ENCODE measurements around the gene UBE2D2.

DNA sequence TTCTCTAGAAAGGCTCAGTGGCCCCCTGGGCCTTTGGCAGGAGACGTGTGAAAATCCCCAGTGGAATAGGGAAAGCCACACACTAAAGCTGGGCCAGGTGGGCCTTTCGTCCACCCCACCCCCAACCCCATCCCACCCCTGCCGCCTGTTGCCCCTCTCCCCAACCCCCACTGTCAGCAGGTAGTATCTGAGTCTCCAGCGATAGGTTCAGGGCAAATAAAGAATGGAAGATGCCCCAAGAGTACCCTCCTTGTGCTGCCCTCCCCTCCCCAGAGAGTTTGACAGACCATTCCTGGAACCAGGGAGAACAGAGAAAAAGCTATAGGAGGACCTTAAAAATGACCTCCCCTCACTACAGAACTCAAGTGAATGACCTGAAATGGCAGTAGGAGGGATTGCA is 36.7 kb upstream of the UBE2D2 start:
- no peak for TF ChIP-seq EZH2 (IDR thresholded peaks at IDR 0.05; ENCODE audit: borderline replicate concordance, insufficient read depth, low read length, poor library complexity, severe bottlenecking)
- TF ChIP-seq, protein P1, sequence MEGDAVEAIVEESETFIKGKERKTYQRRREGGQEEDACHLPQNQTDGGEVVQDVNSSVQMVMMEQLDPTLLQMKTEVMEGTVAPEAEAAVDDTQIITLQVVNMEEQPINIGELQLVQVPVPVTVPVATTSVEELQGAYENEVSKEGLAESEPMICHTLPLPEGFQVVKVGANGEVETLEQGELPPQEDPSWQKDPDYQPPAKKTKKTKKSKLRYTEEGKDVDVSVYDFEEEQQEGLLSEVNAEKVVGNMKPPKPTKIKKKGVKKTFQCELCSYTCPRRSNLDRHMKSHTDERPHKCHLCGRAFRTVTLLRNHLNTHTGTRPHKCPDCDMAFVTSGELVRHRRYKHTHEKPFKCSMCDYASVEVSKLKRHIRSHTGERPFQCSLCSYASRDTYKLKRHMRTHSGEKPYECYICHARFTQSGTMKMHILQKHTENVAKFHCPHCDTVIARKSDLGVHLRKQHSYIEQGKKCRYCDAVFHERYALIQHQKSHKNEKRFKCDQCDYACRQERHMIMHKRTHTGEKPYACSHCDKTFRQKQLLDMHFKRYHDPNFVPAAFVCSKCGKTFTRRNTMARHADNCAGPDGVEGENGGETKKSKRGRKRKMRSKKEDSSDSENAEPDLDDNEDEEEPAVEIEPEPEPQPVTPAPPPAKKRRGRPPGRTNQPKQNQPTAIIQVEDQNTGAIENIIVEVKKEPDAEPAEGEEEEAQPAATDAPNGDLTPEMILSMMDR (IDR thresholded peaks at IDR 0.05; ENCODE audit: poor library complexity, severe bottlenecking), result no peak
- no peak for TF ChIP-seq TAF1 (IDR thresholded peaks at IDR 0.05; ENCODE audit: low read depth)
- no peak for TF ChIP-seq RAD21 (conservative IDR thresholded peaks at IDR 0.05)
- TF ChIP-seq POLR2AphosphoS5 (IDR thresholded peaks at IDR 0.05), result no peak
